HCT116 (cell line): ENCODE results near the gene SCRN1. TPM values are rescaled to one million over a fixed set of nuclear protein-coding genes. Genes with fewer than 3 reads are reported as not detected.

Experiments
- ATAC-seq: fragments of 200-7000 bp; cut with Tn5 transposase; 2 replicates; pipeline ENCODE4 v1.9.1; 2020; ENCODE audit warnings: mild to moderate bottlenecking, moderate library complexity
- BruUV-seq: library from RNA; stranded (reverse); fragments of 400-500 nt; replicated peaks from 2 replicates; lab custom pipeline; 2021; lab: Mats Ljungman, UMichigan
- CTCF ChIA-PET: fragments of 300-600 bp; sonication (Branson Sonifier 250); formaldehyde crosslinking; loops from one replicate; lab custom pipeline; 2021; ENCODE audit warnings: antibody characterized with exemption; lab: Charles Lee
- POLR2A ChIA-PET: fragments of 300-600, 350-600 bp; sonication (Branson Sonifier 250); formaldehyde crosslinking; loops from one replicate; lab custom pipeline; 2021; ENCODE audit warnings: antibody characterized with exemption; lab: Charles Lee
- RAD21 ChIA-PET, 2 experiments: fragments of 300-600 bp; sonication (Branson Sonifier 250); formaldehyde crosslinking; loops; one replicate each; lab custom pipeline; 2023; ENCODE audit warnings: low total read pairs in 2 of 2; ENCODE audit not compliant: uncharacterized antibody in 2 of 2, unreplicated experiment in 2 of 2, low non-redundant PET in 1 of 2; lab: Charles Lee
- DNase-seq: peaks from one replicate; pipeline ENCODE4 v3.0.0-alpha.2; 2010; ENCODE audit warnings: low read depth, low spot score
- H2AFZ ChIP-seq: fragments of 200-600 bp; shearing (Covaris generic), sonication (generic); 2 replicates; pipeline ENCODE4 v1.6.1; 2017; ENCODE audit warnings: low read depth, mixed run types, mixed read lengths, antibody characterized with exemption, low read length; ENCODE audit not compliant: poor library complexity, severe bottlenecking
- H3K27ac ChIP-seq: 2 replicates; pipeline ENCODE4 v1.5.1; 2012; ENCODE audit warnings: low read depth, low read length
- H3K27me3 ChIP-seq: fragments of 200-600 bp; sonication (generic); 2 replicates; pipeline ENCODE4 v1.6.1; 2016; ENCODE audit warnings: mixed run types, low read length, mixed read lengths; ENCODE audit not compliant: insufficient read depth
- H3K36me3 ChIP-seq, 2 experiments: fragments of 200-500 bp in 1 of 2; fragments of 200-600 bp in 1 of 2; sonication (Bioruptor generic) in 1 of 2; sonication (generic) in 1 of 2; 2 replicates each; pipeline versions ENCODE4 v1.5.1 to v1.6.1; 2014 to 2016; ENCODE audit warnings: low read length in 2 of 2, inconsistent platforms in 1 of 2, mixed read lengths in 1 of 2, mixed run types in 1 of 2; ENCODE audit not compliant: insufficient read depth in 2 of 2, control insufficient read depth in 1 of 2
- H3K4me1 ChIP-seq, 2 experiments: fragments of 200-600 bp in 1 of 2; sonication (generic) in 1 of 2; 2 replicates each; pipeline versions ENCODE4 v1.5.1 to v1.6.1; 2012 to 2017; ENCODE audit warnings: low read length in 2 of 2, inconsistent platforms in 1 of 2, mild to moderate bottlenecking in 1 of 2, mixed read lengths in 1 of 2, mixed run types in 1 of 2, moderate library complexity in 1 of 2; ENCODE audit not compliant: insufficient read depth in 2 of 2, control insufficient read depth in 1 of 2
- H3K4me2 ChIP-seq: fragments of 200-600 bp; sonication (generic); 2 replicates; pipeline ENCODE4 v1.6.1; 2017; ENCODE audit warnings: mixed run types, low read length, mixed read lengths
- H3K4me3 ChIP-seq, 2 experiments: fragments of 200-600 bp in 1 of 2; sonication (generic) in 1 of 2; replicated peaks in 1 of 2; 2 replicates each; pipeline ENCODE4 v1.5.1; 2011 to 2016; ENCODE audit warnings: low read length in 2 of 2, control low read depth in 1 of 2, low read depth in 1 of 2, mild to moderate bottlenecking in 1 of 2, mixed read lengths in 1 of 2, mixed run types in 1 of 2
- H3K79me2 ChIP-seq: fragments of 200-600 bp; sonication (generic); 2 replicates; pipeline ENCODE4 v1.6.1; 2017; ENCODE audit warnings: mild to moderate bottlenecking, mixed run types, low read length, moderate library complexity, mixed read lengths; ENCODE audit not compliant: insufficient read depth
- H3K9ac ChIP-seq: fragments of 200-600 bp; sonication (generic); 2 replicates; pipeline ENCODE4 v1.6.1; 2016; ENCODE audit warnings: low read length, mixed read lengths
- H3K9me2 ChIP-seq: fragments of 200-600 bp; sonication (generic), shearing (Covaris generic); 2 replicates; pipeline ENCODE4 v1.6.1; 2017; ENCODE audit warnings: mixed run types, mild to moderate bottlenecking, moderate library complexity; ENCODE audit not compliant: insufficient read depth
- H3K9me3 ChIP-seq, 2 experiments: fragments of 200-500 bp in 1 of 2; fragments of 200-600 bp in 1 of 2; sonication (Bioruptor generic) in 1 of 2; sonication (generic) in 1 of 2; 2 replicates each; pipeline ENCODE4 v1.6.1; 2014 to 2017; ENCODE audit warnings: low read length in 2 of 2, mixed read lengths in 2 of 2, inconsistent platforms in 1 of 2, low read depth in 1 of 2, mild to moderate bottlenecking in 1 of 2, mixed run types in 1 of 2, moderate library complexity in 1 of 2; ENCODE audit not compliant: control insufficient read depth in 1 of 2, insufficient read depth in 1 of 2
- H4K20me1 ChIP-seq: fragments of 200-600 bp; sonication (generic), shearing (Covaris generic); 2 replicates; pipeline ENCODE4 v1.6.1; 2017; ENCODE audit warnings: mixed run types, mild to moderate bottlenecking, moderate library complexity; ENCODE audit not compliant: insufficient read depth
- EGR1 ChIP-seq: IDR thresholded peaks from 2 replicates; pipeline ENCODE4 v1.6.1; 2012; ENCODE audit warnings: low read depth
- ELF1 ChIP-seq: IDR thresholded peaks from 2 replicates; pipeline ENCODE4 v1.6.1; 2012; ENCODE audit warnings: low read depth, borderline replicate concordance
- EZH2phosphoT487 ChIP-seq: fragments of 200-600 bp; IDR thresholded peaks from 2 replicates; pipeline ENCODE4 v1.6.1; 2018; ENCODE audit warnings: antibody characterized with exemption, borderline replicate concordance
- FOSL1 ChIP-seq: IDR thresholded peaks from 2 replicates; pipeline ENCODE4 v1.6.1; 2012; ENCODE audit warnings: low read depth
- JUND ChIP-seq: IDR thresholded peaks from 2 replicates; pipeline ENCODE4 v1.6.1; 2012
- POLR2A ChIP-seq: IDR thresholded peaks from 2 replicates; pipeline ENCODE4 v1.7.0; 2011; ENCODE audit warnings: borderline replicate concordance; ENCODE audit not compliant: insufficient read depth, insufficient read length; ENCODE audit errors: extremely low read depth
- POLR2AphosphoS5 ChIP-seq: IDR thresholded peaks from 2 replicates; pipeline ENCODE4 v1.6.1; 2011; ENCODE audit warnings: mild to moderate bottlenecking, low read depth, low read length, moderate library complexity
- SP1 ChIP-seq: IDR thresholded peaks from 2 replicates; pipeline ENCODE4 v1.6.1; 2012; ENCODE audit warnings: low read depth
- ZNF274 ChIP-seq: fragments of 200-500 bp; sonication (Bioruptor generic); IDR thresholded peaks from 2 replicates; pipeline ENCODE4 v1.6.1; 2014; ENCODE audit warnings: mild to moderate bottlenecking, low read depth, low read length, inconsistent platforms
- intact Hi-C: fragments of 100-400 bp; cut with micrococcal nuclease; formaldehyde crosslinking; loops from 2 replicates; pipeline ENCODE4 v1.10.0; 2022
- total RNA-seq: library from RNA; stranded (reverse); gene quantifications from one replicate; pipeline ENCODE4 v1.2.1, GENCODE V29; 2021; ENCODE audit not compliant: unreplicated experiment
- TF ChIP-seq, protein P1 (sequence below): IDR thresholded peaks from 2 replicates; pipeline ENCODE4 v1.6.1; 2012
- TF ChIP-seq, protein P2 (sequence below): IDR thresholded peaks from 2 replicates; pipeline ENCODE4 v1.6.1; 2011; ENCODE audit warnings: mild to moderate bottlenecking, low read length, moderate library complexity; ENCODE audit not compliant: insufficient replicate concordance; ENCODE audit errors: extremely low read depth
- TF ChIP-seq, protein P3 (sequence below): IDR thresholded peaks from 2 replicates; pipeline ENCODE4 v1.6.1; 2012; ENCODE audit warnings: low read depth

Gene SCRN1
- total RNA-seq, 1 experiment from 2014 or later, result 76.8 TPM

DNA sequence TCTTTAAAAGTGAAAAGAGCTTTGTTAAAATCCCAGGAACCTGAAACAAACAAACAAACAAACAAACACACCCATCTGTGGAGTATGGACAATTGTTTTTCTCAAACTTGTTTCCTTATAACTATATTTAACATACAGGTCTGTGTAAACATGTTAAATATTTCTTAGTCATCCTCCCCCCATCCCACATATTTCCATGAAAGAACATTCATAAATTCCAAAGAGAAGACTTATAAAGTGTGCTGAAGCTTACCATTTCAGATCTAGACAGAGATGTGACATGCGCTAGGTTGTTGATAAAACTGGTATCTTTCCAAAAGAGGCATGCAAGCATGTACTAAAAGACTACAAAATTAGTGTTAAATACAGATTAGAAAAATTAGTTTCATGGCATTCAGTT is 30.4 kb upstream of the SCRN1 start:
- no peak overlapping the region for H3K27ac ChIP-seq

More for the DNA sequence above, 30.4 kb upstream of the SCRN1 start:
- intact Hi-C loops, result no loop called here
- no peaks in the 10 kb centered on the region for H3K27me3 ChIP-seq
- no peak overlapping the region for H2AFZ ChIP-seq
- TF ChIP-seq EGR1 (no peak), EZH2phosphoT487 (no peak), FOSL1 (no peak), POLR2A (no peak), ZNF274 (no peak), JUND (no peak), POLR2AphosphoS5 (no peak), ELF1 (no peak), SP1 (no peak)
- TF ChIP-seq, protein P1, sequence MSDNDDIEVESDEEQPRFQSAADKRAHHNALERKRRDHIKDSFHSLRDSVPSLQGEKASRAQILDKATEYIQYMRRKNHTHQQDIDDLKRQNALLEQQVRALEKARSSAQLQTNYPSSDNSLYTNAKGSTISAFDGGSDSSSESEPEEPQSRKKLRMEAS, result no peak
- TF ChIP-seq, protein P2, sequence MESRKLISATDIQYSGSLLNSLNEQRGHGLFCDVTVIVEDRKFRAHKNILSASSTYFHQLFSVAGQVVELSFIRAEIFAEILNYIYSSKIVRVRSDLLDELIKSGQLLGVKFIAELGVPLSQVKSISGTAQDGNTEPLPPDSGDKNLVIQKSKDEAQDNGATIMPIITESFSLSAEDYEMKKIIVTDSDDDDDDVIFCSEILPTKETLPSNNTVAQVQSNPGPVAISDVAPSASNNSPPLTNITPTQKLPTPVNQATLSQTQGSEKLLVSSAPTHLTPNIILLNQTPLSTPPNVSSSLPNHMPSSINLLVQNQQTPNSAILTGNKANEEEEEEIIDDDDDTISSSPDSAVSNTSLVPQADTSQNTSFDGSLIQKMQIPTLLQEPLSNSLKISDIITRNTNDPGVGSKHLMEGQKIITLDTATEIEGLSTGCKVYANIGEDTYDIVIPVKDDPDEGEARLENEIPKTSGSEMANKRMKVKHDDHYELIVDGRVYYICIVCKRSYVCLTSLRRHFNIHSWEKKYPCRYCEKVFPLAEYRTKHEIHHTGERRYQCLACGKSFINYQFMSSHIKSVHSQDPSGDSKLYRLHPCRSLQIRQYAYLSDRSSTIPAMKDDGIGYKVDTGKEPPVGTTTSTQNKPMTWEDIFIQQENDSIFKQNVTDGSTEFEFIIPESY, result no peak
- TF ChIP-seq, protein P3, sequence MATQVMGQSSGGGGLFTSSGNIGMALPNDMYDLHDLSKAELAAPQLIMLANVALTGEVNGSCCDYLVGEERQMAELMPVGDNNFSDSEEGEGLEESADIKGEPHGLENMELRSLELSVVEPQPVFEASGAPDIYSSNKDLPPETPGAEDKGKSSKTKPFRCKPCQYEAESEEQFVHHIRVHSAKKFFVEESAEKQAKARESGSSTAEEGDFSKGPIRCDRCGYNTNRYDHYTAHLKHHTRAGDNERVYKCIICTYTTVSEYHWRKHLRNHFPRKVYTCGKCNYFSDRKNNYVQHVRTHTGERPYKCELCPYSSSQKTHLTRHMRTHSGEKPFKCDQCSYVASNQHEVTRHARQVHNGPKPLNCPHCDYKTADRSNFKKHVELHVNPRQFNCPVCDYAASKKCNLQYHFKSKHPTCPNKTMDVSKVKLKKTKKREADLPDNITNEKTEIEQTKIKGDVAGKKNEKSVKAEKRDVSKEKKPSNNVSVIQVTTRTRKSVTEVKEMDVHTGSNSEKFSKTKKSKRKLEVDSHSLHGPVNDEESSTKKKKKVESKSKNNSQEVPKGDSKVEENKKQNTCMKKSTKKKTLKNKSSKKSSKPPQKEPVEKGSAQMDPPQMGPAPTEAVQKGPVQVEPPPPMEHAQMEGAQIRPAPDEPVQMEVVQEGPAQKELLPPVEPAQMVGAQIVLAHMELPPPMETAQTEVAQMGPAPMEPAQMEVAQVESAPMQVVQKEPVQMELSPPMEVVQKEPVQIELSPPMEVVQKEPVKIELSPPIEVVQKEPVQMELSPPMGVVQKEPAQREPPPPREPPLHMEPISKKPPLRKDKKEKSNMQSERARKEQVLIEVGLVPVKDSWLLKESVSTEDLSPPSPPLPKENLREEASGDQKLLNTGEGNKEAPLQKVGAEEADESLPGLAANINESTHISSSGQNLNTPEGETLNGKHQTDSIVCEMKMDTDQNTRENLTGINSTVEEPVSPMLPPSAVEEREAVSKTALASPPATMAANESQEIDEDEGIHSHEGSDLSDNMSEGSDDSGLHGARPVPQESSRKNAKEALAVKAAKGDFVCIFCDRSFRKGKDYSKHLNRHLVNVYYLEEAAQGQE, result no peak
- no peaks in the 10 kb centered on the region for H3K9me2 ChIP-seq
- no peaks in the 10 kb centered on the region for H3K9me3 ChIP-seq
- DNase-seq, result no peak
- H3K4me3 ChIP-seq, result no peak overlapping the region
- CTCF ChIA-PET, result interaction anchor here (1.0 kb wide), 1 partner anchor 544 kb away, joined by 3 read pairs; no protein-coding TSS in a partner anchor
- POLR2A ChIA-PET, result no interaction called here
- H3K36me3 ChIP-seq, result peaks cover 3 to 8% of the 10 kb centered on the region in 2 experiments; a peak in 2 of 4 replicates
- BruUV-seq, result no TSS peak
- no peak overlapping the region for H3K4me2 ChIP-seq
- RAD21 ChIA-PET, result no interaction called here
- H4K20me1 ChIP-seq, result no peaks in the 10 kb centered on the region
- H3K4me1 ChIP-seq, result 0 out of 4 replicates have a peak, but pooled peaks cover 0 to 2% of the 10 kb centered on the region in 2 experiments
- peaks cover 11% of the 10 kb centered on the region for H3K79me2 ChIP-seq
- no peak for ATAC-seq
- H3K9ac ChIP-seq, result no peak overlapping the region
